Activated CD8-positive, alpha-beta memory T cell treated with anti-CD3 and anti-CD28 coated beads for 24 hours (primary cell): ENCODE measurements around the gene GCNT2.
"Not testable (repeated sequence)": the region's sequence is repeated elsewhere in the genome, so short reads cannot be mapped to it uniquely, and the experiment has no call there.

Experiments
- DNase-seq: peaks from one replicate; pipeline ENCODE4 v3.0.0-alpha.2; 2020

The GCNT2 gene

DNA sequence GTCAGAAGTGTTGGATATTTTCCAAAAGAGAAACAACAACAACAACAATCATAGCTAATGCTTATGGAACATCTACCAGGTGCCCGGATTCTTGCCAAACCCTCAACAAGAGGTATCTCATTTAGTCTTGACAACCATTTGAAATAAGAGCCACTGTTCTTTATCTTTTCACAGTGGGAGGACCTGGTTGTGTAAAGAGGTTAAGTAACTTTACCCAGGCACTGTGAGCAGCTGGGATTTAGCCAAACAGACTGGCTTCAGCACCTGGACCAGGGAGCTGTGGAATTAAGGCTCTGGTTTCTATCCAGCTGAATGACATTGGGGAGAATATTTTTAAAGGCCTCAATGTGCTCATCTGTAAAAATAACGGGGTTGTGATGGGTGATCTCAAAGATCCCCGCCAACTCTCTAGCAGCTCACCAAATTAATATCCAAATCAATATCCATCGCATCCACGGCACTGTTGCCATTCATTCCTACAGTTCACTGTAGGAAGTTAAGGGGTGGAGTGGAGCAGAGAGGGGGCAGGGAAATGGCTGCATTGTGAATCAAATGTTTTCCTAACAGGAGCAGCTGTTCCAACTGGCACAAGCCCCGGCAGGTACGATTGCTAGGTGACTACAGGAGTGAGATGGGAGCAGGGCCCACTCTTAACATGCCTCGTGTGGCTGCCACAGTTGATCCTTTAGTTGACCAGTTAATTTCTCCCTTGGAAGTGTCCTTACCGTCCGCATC, 61.8 kb downstream of the GCNT2 start:
- DNase-seq = no peak

DNA sequence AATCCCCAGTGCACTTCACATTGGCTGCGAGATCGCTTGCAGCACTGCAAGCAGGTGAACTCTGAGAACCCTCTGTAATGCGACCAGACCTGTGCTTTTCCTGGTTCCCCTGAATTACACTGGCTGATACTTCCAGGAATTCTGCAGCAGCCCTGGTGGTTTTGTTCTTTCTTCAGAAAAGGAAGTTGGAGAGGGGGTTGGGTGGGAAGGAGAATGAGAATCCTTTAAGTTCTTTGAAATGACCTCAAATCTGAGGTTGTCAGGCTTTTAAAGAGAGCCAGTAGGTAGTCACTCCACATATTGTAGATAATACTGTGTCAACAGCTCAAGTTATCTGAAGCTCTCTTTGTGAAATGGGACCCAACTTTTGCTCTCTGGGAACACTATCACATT, 62.4 kb downstream of the GCNT2 start:
- DNase-seq = no peak

DNA sequence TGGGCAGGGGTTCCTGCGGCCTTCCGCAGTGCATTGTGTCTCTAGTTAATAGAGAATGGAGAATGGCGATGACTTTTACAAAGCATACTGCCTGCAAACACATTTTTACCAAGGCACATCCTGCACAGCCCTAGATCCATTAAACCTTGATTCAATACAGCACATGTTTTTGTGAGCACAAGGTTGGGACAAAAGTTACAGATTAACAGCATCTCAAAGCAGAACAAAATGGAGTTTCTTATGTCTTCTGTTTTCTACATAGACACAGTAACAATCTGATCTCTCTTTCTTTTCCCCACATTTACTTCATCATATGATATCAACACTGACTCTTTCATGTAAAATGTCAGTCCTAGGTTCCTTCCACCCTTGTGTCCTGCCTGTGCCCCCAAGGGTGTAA, 63.5 kb downstream of the GCNT2 start:
- no peak for DNase-seq

DNA sequence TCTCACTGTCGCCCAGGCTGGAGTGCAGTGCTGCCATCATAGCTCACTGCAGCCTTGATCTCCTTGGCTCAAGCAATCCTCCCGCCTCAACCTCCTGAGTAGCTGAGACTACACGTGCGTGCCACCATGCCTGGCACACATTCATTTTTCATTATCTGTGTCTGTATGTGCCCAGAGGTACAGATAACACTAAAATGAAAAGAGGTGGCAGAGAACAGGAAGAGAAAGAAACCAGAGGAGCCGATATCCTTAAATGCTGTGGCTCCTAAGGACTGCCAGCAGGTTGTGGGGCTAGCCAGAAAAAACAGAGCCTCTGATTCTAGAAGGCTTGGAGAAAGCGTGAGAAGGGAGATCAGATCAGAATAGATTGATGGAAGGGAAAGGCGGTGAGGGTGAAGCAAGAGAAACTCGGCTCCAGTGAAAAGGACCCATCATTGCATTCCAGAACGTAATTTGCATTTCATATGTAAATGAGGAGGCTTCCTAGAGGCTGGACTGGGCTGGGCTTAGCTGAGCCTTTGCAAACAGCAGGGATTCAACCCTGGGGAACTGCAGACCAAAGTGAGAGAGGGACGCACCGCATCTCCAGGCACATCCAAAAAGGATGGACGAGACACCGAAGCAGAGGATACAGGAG, 64.2 kb downstream of the GCNT2 start:
- no peak for DNase-seq

DNA sequence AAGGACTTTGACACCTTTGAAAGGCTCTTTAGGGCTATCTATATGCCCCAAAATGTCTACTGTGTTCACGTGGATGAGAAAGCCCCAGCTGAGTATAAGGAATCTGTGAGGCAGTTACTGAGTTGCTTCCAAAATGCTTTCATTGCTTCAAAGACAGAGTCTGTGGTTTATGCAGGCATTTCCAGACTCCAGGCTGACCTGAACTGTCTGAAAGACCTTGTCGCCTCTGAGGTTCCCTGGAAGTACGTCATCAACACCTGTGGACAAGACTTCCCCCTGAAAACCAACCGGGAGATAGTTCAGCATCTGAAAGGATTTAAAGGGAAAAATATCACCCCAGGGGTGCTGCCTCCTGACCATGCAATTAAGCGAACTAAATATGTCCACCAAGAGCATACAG, 65.2 kb downstream of the GCNT2 start:
- DNase-seq = no peak

DNA sequence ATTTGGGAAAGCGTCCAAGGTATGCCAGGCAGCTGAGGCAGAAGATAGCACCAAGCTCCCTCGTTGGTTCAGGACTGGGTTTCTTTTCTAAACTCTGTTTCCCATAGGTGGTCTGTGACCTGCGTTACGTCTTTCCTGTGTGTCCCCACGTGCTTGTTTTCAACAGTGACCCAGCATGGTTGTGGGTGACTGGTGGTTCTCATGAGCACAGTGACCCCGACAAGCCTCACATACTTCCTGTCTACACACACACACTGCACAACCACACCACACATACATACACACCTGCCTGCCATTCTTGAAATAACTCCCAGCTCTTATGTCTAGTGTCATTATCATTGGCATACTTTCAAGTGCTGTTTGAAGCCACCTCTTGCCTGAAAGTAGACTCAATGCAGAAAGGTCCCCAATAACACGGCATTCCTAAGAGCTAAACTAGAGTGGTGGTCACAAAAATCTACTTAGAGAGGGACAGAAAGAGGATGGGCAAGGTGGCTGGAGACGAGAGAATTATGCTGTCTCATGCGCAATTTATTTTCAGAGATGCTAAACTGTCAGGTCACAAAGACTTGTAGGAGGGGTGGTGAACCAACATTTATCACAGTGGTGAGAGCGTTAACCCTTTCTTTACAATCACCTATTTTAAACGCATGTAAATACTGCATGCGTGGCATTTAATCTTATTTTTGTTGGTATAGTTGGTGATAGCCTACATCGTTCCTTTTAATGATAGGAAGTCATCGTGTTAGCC, 66.7 kb downstream of the GCNT2 start:
- no peak for DNase-seq

DNA sequence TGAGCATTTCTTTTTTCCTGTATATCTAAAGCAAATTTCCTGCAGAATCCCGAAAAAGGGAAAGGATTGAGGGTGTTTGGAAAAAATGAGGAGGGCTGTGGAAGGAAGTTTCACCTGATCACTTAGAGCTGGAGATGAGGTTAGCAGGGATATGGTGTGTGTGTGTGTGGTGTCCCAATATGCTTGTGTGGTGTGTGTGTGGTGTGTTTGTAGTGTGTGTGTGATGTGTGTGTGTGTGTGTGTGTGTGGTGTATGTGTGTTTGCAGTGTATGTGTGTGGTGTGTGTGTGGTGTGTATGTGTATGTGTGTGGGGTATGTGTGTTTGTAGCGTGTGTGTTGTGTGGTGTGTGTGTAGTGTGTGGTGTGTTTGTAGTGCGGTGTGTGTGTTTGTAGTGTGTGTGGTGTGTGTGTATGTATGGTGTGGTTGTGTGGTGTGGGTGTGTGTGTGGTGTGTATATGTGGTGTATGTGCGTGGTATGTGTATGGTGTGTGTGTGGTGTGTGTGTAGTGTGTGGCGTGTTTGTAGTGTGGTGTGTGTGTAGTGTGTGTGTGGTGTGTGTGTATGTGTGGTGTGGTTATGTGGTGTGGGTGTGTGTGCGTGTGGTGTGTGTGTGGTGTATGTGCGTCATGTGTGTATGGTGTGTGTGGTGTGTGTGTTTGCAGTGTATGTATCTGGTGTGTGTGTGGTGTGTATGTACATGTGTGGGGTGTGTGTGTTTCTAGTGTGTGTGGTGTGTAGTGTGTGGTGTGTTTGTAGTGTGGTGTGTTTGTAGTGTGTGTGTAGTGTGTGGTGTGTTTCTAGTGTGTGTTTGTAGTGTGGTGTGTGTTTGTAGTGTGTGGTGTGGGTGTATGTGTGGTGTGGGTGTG, 67.6 kb downstream of the GCNT2 start:
- DNase-seq = no peak

DNA sequence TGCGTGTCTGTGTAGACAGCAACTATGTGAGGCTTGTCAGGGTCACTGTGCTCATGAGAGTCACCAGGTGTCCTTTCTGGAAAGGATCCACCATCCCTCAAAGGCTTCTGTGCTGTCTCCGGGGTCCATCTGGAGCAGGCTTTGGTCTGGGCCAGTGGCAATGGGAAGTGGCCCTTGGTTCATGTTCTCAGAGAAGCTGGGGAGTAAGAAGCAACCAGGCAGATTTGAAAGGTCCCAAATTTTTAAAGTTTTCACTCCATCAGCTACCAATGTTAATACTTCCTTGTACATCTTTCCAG, 68.2 kb downstream of the GCNT2 start:
- DNase-seq = no peak

DNA sequence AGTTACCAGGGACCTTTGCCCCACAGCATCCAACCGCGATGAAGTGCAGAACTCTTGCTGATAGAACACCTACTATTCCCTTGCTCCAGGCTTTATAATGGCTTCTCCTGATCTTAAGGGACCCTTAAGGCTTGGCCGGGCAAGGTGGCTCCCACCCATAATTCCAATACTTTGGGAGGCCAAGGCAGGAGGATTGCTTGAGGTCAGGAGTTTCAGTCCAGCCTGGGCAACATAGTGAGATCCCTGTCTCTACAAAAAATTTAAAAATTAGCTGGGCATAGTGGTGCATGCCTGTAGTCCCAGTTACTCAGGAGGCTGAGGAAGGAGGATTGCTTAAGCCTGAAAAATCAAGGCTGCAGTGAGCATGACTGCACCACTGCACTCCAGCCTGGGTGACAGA, 68.8 kb downstream of the GCNT2 start:
- DNase-seq = no peak

DNA sequence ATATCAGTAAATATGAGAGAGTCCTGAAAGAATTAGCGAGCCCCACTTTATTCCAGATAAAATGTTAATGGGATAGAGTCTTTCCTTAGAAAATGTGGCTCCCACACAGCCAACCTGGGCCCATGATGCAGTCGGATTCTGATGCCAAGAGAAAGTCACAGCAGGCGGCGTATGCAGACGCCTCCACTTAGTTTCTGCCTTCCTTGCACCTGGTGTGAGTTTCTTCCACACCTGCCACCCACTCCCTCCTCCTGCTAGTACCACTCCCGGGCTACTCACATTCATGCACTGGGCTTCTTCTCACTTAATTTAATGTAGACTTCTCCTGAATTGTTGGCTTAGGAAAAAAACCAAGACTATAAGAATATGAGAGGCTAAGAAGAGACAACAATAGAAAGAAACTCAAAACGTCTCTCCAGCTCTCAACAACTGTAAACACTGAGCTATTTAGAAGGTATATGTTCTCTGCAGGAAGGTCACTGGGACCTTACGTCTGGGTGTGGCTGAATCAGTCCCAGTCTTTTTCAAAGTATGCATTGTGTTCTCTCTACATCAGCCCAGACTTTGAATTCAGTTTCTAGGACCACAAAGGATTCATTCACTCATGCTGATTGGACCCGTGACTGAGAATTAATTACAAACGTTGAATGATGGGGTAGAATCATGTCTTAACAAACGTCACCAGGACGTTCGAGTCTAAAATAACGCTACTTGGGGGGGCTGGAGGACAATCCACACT, 70.4 kb downstream of the GCNT2 start:
- no peak for DNase-seq

DNA sequence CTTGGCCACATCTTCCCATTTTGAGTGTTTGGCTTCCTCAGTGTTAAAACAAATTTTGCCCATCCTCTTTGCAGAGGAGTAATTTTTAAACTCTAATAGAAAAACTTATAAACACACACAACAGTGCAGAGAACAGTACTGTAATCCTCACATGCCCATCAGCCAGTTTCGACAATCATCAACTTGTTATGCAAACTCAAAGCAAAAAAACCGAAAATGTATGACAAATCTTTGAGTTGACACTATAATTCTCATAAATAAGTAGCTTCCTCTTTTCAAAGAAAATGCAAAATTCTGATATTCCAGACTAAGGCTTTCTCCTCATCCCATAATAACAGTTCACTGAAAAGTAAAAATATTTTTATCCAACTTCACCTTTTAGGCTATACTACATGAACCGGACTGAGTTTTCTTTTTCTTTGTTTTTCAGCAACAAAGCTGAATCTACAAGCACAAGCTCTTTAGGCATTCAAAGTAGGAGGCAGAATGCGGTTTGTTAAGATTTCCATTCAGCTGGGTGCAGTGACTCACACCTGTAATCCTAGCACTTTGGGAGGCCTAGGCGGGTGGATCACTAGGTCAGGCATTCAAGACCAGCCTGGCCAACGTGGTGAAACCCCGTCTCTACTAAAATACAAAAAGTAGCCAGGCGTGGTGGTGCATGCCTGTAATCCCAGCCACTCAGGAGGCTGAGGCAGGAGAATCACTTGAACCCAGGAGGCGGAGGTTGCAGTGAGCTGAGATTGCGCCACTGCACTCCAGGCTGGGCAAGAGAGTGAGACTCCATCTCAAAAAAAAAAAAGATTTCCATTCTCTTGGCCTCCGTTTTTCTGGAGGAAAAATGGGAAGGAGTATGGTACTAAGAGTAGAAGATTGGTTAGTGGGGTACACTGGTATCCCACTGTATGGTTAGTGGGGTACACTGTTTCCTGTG, 74.8 kb downstream of the GCNT2 start:
- no peak for DNase-seq

DNA sequence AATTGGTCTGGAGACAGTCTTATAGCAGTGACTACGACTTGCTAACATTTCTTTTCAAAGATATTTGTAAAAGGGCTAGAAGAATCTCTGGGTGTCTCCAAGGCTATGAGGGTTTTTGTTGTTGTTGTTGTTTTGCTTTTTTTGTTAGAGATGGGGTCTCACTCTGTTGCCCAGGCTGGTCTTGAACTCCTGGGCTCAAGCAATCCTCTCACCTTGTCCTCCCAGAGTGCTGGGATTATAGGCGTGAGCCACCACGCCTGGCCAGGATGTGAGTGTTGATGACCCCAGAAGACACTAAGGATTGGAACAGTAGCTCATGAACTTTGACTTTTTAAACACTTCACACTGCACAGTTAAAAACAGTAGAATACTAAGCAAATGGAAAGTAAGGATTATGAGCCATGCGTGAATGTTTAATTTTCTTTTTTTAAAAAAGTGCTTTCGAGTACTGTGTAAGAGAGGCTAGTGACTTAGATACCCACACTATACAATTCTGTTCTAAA, 76.4 kb downstream of the GCNT2 start:
- DNase-seq = no peak

DNA sequence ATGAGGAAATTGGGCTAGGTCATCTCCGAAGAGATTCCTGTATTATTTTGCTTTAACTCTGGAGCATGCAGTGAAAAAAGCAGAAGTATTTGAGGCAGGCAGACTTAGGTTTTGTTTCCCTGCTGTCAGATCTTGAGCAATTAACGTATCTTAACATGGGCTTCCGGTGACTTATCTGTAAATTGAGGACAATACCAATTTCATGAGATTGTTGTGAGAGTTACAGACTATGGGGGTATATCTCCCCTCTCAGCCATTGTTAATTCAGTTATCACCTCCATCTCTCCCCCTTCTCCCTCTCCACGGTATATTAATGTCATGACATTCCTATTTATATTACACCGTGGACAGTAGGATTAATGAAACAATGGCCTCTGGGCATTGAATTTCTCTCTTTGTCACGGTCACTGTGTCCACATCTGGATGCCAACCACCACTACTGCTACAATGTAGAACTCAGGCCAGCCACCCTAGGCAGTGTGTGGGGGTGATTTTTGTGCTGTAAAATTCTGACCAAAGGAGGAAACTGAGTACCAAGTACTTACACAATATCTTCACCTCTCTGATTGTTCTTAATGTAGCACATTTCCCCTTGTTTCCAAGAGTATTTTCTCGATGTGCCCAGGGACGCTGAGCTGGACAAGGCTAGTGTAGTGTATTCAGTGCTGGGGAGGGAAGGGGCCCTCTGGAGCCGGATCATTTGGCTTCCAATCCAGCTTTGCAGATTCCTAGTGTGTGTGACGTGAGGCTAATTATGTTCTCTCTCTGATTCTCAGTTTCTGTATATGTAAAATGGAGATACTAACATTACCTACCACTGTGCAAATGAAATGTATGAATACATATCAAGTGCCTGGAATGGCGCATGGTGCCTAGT, 77.2 kb downstream of the GCNT2 start:
- DNase-seq = no peak

DNA sequence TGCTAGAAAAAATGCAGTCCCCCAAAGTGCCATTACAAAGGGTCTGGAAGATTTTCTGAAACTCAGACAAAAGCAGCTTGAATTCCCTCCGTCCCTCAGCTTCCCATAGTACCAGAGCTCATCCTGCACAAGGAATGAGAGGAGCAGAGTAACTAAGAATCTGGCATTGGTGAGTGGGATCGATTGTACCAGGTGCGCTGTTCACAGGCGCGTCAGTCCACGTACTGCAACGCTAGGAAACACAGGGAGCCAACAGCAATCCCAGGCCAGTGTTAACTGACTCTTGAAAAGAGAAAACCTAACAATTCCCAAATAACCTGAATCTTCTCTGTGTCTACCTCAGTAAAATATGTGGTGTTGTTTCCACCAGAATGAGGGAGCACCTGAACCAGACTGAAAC, 77.9 kb downstream of the GCNT2 start:
- no peak for DNase-seq

DNA sequence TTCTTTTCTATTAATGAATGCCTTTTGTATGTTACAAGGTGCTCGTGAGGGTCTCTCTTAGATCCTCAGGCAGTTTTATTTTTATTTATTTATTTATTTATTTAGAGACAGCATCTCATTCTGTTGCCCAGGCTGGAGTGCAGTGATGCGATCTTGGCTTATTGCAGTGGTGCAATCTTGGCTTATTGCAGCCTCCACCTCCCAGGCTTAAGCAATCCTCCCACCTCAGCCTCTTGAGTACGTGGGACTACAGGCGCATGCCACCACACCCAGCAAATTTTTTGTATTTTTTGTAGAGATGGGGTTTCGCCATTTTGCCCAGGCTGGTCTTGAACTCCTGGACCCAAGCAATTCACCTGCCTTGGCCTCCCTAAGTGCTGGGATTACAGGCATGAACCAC, 79.5 kb downstream of the GCNT2 start:
- DNase-seq = not testable (repeated sequence)

DNA sequence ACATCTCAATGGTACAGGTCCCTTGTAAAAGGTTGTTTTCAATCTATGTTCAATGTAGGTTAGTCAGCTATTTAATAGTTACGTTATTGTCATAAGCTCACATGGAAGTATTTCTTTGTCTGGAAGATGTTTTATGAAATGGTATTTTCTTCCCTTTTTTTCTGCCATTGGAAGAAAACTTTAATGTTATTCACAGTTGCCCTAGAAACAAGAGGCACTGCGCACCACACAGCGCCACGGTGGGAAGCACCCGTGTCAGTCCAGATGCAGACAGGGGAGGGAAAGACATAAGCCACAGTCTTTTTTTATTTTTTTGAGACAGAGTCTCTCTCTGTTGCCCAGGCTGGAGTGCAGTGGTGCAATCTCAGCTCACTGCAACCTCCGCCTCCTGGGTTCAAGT, 82.1 kb downstream of the GCNT2 start:
- no peak for DNase-seq

DNA sequence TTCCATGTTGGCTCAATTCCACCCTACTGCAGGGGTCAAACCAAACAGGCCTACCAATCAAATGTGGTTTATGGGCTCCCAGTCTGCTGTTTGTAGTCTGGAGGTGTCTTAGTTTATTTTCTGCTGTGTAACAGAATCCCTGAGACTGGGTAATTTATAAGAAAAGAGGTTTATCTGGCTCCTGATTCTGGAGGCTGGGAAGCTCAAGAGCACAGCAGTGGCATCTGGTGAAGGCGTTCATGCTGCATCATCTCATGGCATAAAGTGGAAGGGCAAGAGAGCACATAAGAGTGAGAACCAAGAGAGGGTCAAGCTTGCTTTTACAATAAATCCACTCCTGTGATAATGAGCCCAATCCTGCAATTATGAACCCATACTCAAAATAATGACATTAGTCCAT, 87.9 kb downstream of the GCNT2 start:
- DNase-seq = no peak

DNA sequence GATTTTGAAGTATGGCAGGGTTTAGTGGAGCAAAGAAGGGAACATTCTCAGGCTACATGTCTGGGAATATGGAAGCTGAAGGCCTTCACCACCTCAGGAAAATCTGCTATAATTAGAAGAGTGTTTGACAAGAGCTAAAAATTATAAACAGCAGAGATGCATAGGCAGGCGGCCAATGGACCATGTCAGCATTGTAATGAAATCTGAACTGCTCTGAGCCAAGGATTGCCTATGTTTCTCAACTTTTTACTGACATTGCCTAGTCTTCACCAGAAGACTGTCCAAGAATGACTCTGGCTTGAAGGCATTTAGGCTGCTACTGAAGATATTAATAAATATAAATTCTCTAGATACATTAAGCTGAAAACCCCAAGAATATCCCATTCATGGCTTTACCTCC, 89.1 kb downstream of the GCNT2 start:
- DNase-seq = no peak

DNA sequence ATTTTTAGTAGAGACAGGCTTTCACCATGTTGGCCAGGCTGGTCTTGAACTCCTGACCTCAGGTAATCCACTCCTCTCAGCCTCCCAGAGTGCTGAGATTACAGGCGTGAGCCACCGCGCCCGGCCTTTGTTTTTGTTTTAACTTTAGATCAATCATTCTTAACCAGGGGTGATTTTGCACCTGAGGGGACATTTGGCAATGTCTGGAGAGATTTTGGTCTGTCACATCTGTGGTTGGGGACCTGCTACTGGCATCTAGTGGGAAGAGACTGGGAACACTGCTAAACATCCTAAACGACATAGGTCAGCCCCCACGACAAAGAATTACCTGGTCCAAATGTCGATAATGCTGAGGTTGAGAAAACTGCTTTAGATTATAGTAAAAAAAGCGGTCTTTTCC, 91.0 kb downstream of the GCNT2 start:
- DNase-seq = no peak

DNA sequence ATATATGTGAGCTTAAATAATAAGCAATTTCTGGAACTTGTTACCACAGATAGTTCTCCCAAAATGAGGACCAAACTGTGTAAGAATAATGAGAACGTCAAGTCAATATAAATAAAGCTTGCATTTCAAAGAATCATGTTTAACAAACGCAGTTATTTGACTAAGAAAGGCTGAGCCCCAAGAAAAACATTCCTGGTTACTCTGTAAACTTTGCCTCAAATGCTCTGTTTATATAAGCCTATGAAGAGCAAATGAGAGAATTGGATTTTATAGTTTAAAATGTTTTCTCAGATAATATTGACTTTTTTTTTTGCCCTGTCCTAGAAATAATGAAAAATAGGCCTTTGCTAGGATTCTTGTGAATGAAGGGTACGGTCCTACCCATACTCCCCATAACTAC, 91.9 kb downstream of the GCNT2 start:
- no peak for DNase-seq
